Kidney epithelial cell (primary cell): Measurements from ENCODE around the gene ODR4. TPM values are rescaled to one million over a fixed set of nuclear protein-coding genes. Genes with fewer than 3 reads are reported as not detected.

Source experiments
- DNase-seq: peaks from one replicate; pipeline ENCODE4 v3.0.0-alpha.2; 2010; ENCODE audit warnings: low read depth
- H3K27me3 ChIP-seq: 2 replicates; pipeline ENCODE4 v1.6.0; 2011; ENCODE audit warnings: low read length; ENCODE audit not compliant: control insufficient read depth, insufficient read depth
- H3K36me3 ChIP-seq: 2 replicates; pipeline ENCODE4 v1.5.1; 2011; ENCODE audit warnings: low read length; ENCODE audit not compliant: control insufficient read depth, insufficient read depth
- H3K4me3 ChIP-seq: 2 replicates; pipeline ENCODE4 v1.5.1; 2011; ENCODE audit warnings: low read depth, mild to moderate bottlenecking, control low read depth, low read length
- CTCF ChIP-seq: IDR thresholded peaks from 2 replicates; pipeline ENCODE4 v1.5.1; 2011; ENCODE audit warnings: mild to moderate bottlenecking, moderate library complexity, low read length, control low read depth, inconsistent platforms; ENCODE audit not compliant: insufficient read depth, poor library complexity, severe bottlenecking
- total RNA-seq: library from RNA; depleted of rRNA; stranded (reverse); fragments of >200 nt; gene quantifications from 2 replicates; pipeline ENCODE4 v1.2.3, GENCODE V29; 2015

The ODR4 gene
- total RNA-seq, 1 donor from 2014 or later, result 13.2 TPM

DNA sequence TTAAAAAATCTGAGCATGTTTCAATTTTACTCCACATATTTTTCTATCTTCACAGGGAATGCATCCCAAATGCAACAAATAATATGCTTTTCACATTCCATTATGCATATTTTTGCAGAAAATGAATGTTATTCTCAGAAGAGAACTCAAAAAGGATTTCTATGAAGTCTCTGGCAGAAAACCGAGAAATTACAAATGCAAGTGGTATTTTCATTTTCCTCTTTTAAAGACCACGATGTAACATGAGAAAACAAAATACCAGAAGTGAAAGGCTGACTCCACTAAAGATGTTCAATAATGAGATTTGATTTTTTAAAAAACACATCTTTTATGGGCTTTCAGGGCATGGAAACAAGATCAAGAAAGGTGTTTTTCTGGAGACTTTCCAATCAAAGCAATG lies 90.3 kb downstream of the ODR4 start:
- no peak for DNase-seq
- Histone ChIP-seq H3K4me3 (no peak overlapping the region), H3K36me3 (no peaks in the 10 kb centered on the region), H3K27me3 (no peaks in the 10 kb centered on the region)
- no peak for TF ChIP-seq CTCF

Other genes starting within 250 kb of the ODR4 start
- not detected in 2 replicates for gene PRG4, start 79.6 kb upstream of the ODR4 start, total RNA-seq
- 43.1 and 77.8 TPM in 2 replicates for gene TPR, start 585 bp upstream of the ODR4 start, total RNA-seq
- not detected in 2 replicates for gene PDC, start 85.3 kb downstream of the ODR4 start, total RNA-seq